A549 (cell line): ENCODE measurements around the gene SLC26A4. TPM values are rescaled to one million over a fixed set of nuclear protein-coding genes. Genes with fewer than 3 reads are reported as not detected.
A peak's percentile ranks its signal among the peaks of the same experiment; 100 is the strongest.

Source experiments
- ATAC-seq, 2 experiments: fragments of 200-7000 bp in 1 of 2; fragments of >200 bp in 1 of 2; cut with Nextera tagmentation in 1 of 2; cut with Tn5 transposase in 1 of 2; 3 replicates each; pipeline versions ENCODE4 v1.8.0 to v1.9.1; 2018 to 2020; ENCODE audit warnings: mild to moderate bottlenecking in 1 of 2, moderate library complexity in 1 of 2
- CTCF ChIA-PET: fragments of 300-600 bp; sonication (Branson Sonifier 250); formaldehyde crosslinking; extraction: SDS; loops from one replicate; lab custom pipeline; 2021; ENCODE audit warnings: antibody characterized with exemption, inconsistent platforms; lab: Yijun Ruan, JAX
- POLR2A ChIA-PET: fragments of 350-600 bp; formaldehyde crosslinking; extraction: SDS; loops from one replicate; lab custom pipeline; 2021; ENCODE audit warnings: antibody characterized with exemption, inconsistent platforms; lab: Yijun Ruan, JAX
- DNase-seq, 2 experiments: peaks; one replicate each; pipeline versions ENCODE4 v3.0.0 to v3.0.0-alpha.2; 2011 to 2016; ENCODE audit warnings: low read depth in 1 of 2, low spot score in 1 of 2
- FAIRE-seq: peaks from 2 replicates; lab custom pipeline; 2011; peaks lifted over from hg19 to GRCh38; lab: Jason Lieb, UNC
- H3K27ac ChIP-seq, 2 experiments: fragments of >200 bp; sonication (Bioruptor Twin); formaldehyde crosslinking; 3 replicates each; pipeline ENCODE4 v1.5.1; 2016 to 2017
- H3K4me1 ChIP-seq: fragments of >200 bp; sonication (Bioruptor Twin); formaldehyde crosslinking; 3 replicates; pipeline ENCODE4 v1.6.1; 2016
- H3K4me2 ChIP-seq: fragments of >200 bp; sonication (Bioruptor Twin); formaldehyde crosslinking; 3 replicates; pipeline ENCODE4 v1.6.1; 2016
- H3K4me3 ChIP-seq: fragments of >200 bp; sonication (Bioruptor Twin); formaldehyde crosslinking; 3 replicates; pipeline ENCODE4 v1.5.1; 2016
- H3K9me3 ChIP-seq: fragments of >200 bp; sonication (Bioruptor Twin); formaldehyde crosslinking; 3 replicates; pipeline ENCODE4 v1.6.1; 2016
- E2F6 ChIP-seq: IDR thresholded peaks from 2 replicates; pipeline ENCODE4 v1.6.1; 2012; ENCODE audit warnings: low read depth, borderline replicate concordance
- EHF ChIP-seq: fragments of 250-450 bp; sonication (Bioruptor Pico); IDR thresholded peaks from 2 replicates; pipeline ENCODE4 v1.5.0; 2020; ENCODE audit warnings: mild to moderate bottlenecking
- HDAC2 ChIP-seq: fragments of 200-600 bp; sonication (generic); IDR thresholded peaks from 2 replicates; pipeline ENCODE4 v1.6.1; 2016
- HMGXB4 ChIP-seq: fragments of 250-450 bp; sonication (Bioruptor Pico); IDR thresholded peaks from 2 replicates; pipeline ENCODE4 v1.5.0; 2021; ENCODE audit warnings: mild to moderate bottlenecking, moderate library complexity, borderline replicate concordance
- HOXA7 ChIP-seq: fragments of 250-450 bp; sonication (Bioruptor Pico); IDR thresholded peaks from 2 replicates; pipeline ENCODE4 v1.5.0; 2020; ENCODE audit warnings: mild to moderate bottlenecking, moderate library complexity
- KDM1A ChIP-seq: fragments of 200-600 bp; sonication (generic); IDR thresholded peaks from 2 replicates; pipeline ENCODE4 v1.6.1; 2016; ENCODE audit warnings: low read depth, mild to moderate bottlenecking
- KDM5A ChIP-seq: fragments of 200-600 bp; sonication (generic); IDR thresholded peaks from 2 replicates; pipeline ENCODE4 v1.6.1; 2016; ENCODE audit warnings: antibody characterized with exemption, mild to moderate bottlenecking
- MYC ChIP-seq: IDR thresholded peaks from 2 replicates; pipeline ENCODE4 v1.6.1; 2012; ENCODE audit warnings: mild to moderate bottlenecking, inconsistent platforms, low read length, improper control_type of control experiment, borderline replicate concordance
- NR3C1 ChIP-seq: fragments of >200 bp; sonication (Bioruptor Twin); formaldehyde crosslinking; IDR thresholded peaks from 3 replicates; pipeline ENCODE4 v1.6.1; 2017
- PBX3 ChIP-seq: IDR thresholded peaks from 2 replicates; pipeline ENCODE4 v1.6.1; 2012
- POLR2A ChIP-seq: IDR thresholded peaks from 2 replicates; pipeline ENCODE4 v1.6.1; 2012; ENCODE audit warnings: mild to moderate bottlenecking, low read length
- RAD21 ChIP-seq, 2 experiments: fragments of >200 bp in 1 of 2; sonication (Bioruptor Twin) in 1 of 2; formaldehyde crosslinking in 1 of 2; IDR thresholded peaks in 1 of 2; conservative IDR thresholded peaks in 1 of 2; 2 replicates in 1 of 2; 3 replicates in 1 of 2; pipeline ENCODE4 v1.6.1; 2012 to 2018; ENCODE audit warnings: inconsistent platforms in 1 of 2
- RARB ChIP-seq: fragments of 250-450 bp; sonication (Bioruptor Pico); IDR thresholded peaks from 2 replicates; pipeline ENCODE4 v1.8.0; 2021; ENCODE audit warnings: mild to moderate bottlenecking, moderate library complexity
- RCOR1 ChIP-seq: fragments of 150-350 bp; IDR thresholded peaks from 2 replicates; pipeline ENCODE4 v1.6.1; 2014; ENCODE audit warnings: antibody characterized with exemption, low read length, low read depth
- RNF2 ChIP-seq: fragments of 200-600 bp; sonication (generic); IDR thresholded peaks from 2 replicates; pipeline ENCODE4 v1.6.1; 2016; ENCODE audit warnings: low read depth, mild to moderate bottlenecking, antibody characterized with exemption, moderate library complexity, borderline replicate concordance
- SMC3 ChIP-seq: fragments of >200 bp; sonication (Bioruptor Twin); formaldehyde crosslinking; IDR thresholded peaks from 3 replicates; pipeline ENCODE4 v1.6.1; 2018; ENCODE audit warnings: inconsistent platforms
- TFCP2L1 ChIP-seq: fragments of 250-450 bp; sonication (Bioruptor Pico); IDR thresholded peaks from 2 replicates; pipeline ENCODE4 v1.5.0; 2021; ENCODE audit warnings: mild to moderate bottlenecking
- USF2 ChIP-seq: fragments of 450-650 bp; IDR thresholded peaks from 2 replicates; pipeline ENCODE4 v1.6.1; 2014; ENCODE audit warnings: antibody characterized with exemption
- ZNF302 ChIP-seq: fragments of 250-450 bp; sonication (Bioruptor Pico); IDR thresholded peaks from 2 replicates; pipeline ENCODE4 v1.9.0; 2021; ENCODE audit warnings: inconsistent platforms, mild to moderate bottlenecking, moderate library complexity
- ZSCAN20 ChIP-seq: fragments of 250-450 bp; sonication (Bioruptor Pico); IDR thresholded peaks from 2 replicates; pipeline ENCODE4 v1.8.0; 2022; ENCODE audit warnings: mild to moderate bottlenecking, moderate library complexity
- WGBS: methylation state at CpG from one replicate; pipeline ENCODE4 v1.1.6; 2017; ENCODE audit errors: missing lambda C conversion rate; 5-methylcytosine and 5-hydroxymethylcytosine counted together
- polyA plus RNA-seq, 4 experiments: library from polyadenylated mRNA; depleted of rRNA in 3 of 4; stranded (reverse); fragments of >200 nt; fragmentation: RNase III in 1 of 4; extraction: RNeasy Plus Mini Kit Qiagen cat#74134 plus additional on column Dnase treatment in 1 of 4; gene quantifications; 2 replicates in 3 of 4; 3 replicates in 1 of 4; pipeline ENCODE4 v1.2.3, GENCODE V29; 2011 to 2017

The SLC26A4 gene
- polyA plus RNA-seq, 2 of the 4 experiments (the other 2 are of a cell fraction) = 0.21 to 0.43 TPM

GRCh38 chr7:107728276-107728675 lies 67.6 kb downstream of the SLC26A4 start:
- DNase-seq = no peak
- no peaks in the 10 kb centered on the region for H3K4me1 ChIP-seq
- TF ChIP-seq USF2 (no peak), RARB (CRISPR knock-in tag) (no peak), E2F6 (no peak), HMGXB4 (CRISPR knock-in tag) (no peak), POLR2A (no peak), KDM5A (no peak)
- ChIA-PET POLR2A (interaction anchor here (0.5 to 1.5 kb wide), 2 partner anchors 15 to 89 kb away, joined by 4 read pairs; partner anchors contain the start of gene CBLL1), CTCF (interaction anchor here (1.1 to 7.0 kb wide), 5 partner anchors 9 to 264 kb away, joined by 3 to 80 read pairs (median 5); partner anchors contain the start of gene CBLL1)
- no peak for FAIRE-seq
- no peak; a peak in 1 of 6 replicates for ATAC-seq
- H3K4me3 ChIP-seq = no peak overlapping the region
- H3K27ac ChIP-seq = no peak overlapping the region
- H3K9me3 ChIP-seq = peaks cover 3% of the 10 kb centered on the region; the same call in 2 of the 3 replicates
- no peak overlapping the region for H3K4me2 ChIP-seq

GRCh38 chr7:107742678-107743566 lies 82.3 kb downstream of the SLC26A4 start:
- POLR2A ChIA-PET = interaction anchor here (0.5 to 2.5 kb wide), 28 partner anchors 8 to 827 kb away, joined by 3 to 40 read pairs (median 4); partner anchors contain the start of genes BCAP29, COG5, DLD and DNAJB9
- ATAC-seq = peak; percentile 61 to 72
- H3K27ac ChIP-seq = peak overlapping the region; percentile 95 to 96
- WGBS = 29% methylated on average over 25 of the region's 29 CpGs
- DNase-seq = peak in 1 of 2 experiments; percentile 51
- TF ChIP-seq TFCP2L1 (CRISPR knock-in tag) = peak; percentile 73; the same call in 1 of the 2 replicates
- no peak for TF ChIP-seq EHF (CRISPR knock-in tag)
- peak; percentile 39; the same call in 1 of the 2 replicates for TF ChIP-seq RNF2
- TF ChIP-seq, all 56 proteins: peak for 2
- H3K4me3 ChIP-seq = peak overlapping the region; percentile 66
- peaks cover 29% of the 10 kb centered on the region for H3K4me1 ChIP-seq
- peak overlapping the region; percentile 78 for H3K4me2 ChIP-seq
- CTCF ChIA-PET = interaction anchor here (0.7 to 6.3 kb wide), 37 partner anchors 9 to 950 kb away, joined by 3 to 132 read pairs (median 4); partner anchors contain the start of gene DLD
- FAIRE-seq = no peak
- H3K9me3 ChIP-seq = no peaks in the 10 kb centered on the region

GRCh38 chr7:107743567-107744344 lies 83.1 kb downstream of the SLC26A4 start, which contains the start of gene CBLL1:
CBLL1 (plus strand) TSS chr7:107744142; CDS start chr7:107744164, 22 bp downstream.
- Histone ChIP-seq H3K9me3 (no peaks in the 10 kb centered on the region), H3K27ac (peak within 1 kb of the TSS; percentile 95 to 96), H3K4me2 (peak within 1 kb of the TSS; percentile 83), H3K4me1 (peaks cover 29% of the 10 kb centered on the region), H3K4me3 (peak within 1 kb of the TSS; percentile 66)
- FAIRE-seq (no peak), DNase-seq (peak; percentile 89 to 96), ATAC-seq (peak; percentile 95 to 98)
- WGBS = 1% methylated on average over 47 of the region's 56 CpGs
- CTCF ChIA-PET = interaction anchor here (0.7 to 6.3 kb wide), 38 partner anchors 9 to 951 kb away, joined by 3 to 132 read pairs (median 4); partner anchors contain the start of gene DLD
- POLR2A ChIA-PET = interaction anchor here (0.5 to 2.5 kb wide), 28 partner anchors 8 to 826 kb away, joined by 3 to 40 read pairs (median 4); partner anchors contain the start of genes BCAP29, COG5, DLD and DNAJB9
- TF ChIP-seq SMC3 (peak; percentile 89), HDAC2 (no peak), E2F6 (no peak), NR3C1 (no peak), HMGXB4 (CRISPR knock-in tag) (peak; percentile 28; the same call in 1 of the 2 replicates), KDM5A (peak; percentile 66; the same call in 1 of the 2 replicates), ZSCAN20 (CRISPR knock-in tag) (no peak), RCOR1 (no peak), RAD21 (conservative IDR thresholded peaks at IDR 0.05 in 1 of 2, IDR thresholded peaks at IDR 0.05 in 1 of 2) (peak; percentile 49 to 68), HOXA7 (CRISPR knock-in tag) (no peak), ZNF302 (CRISPR knock-in tag) (no peak), RNF2 (no peak), PBX3 (no peak), KDM1A (no peak), MYC (peak; percentile 13; the same call in 1 of the 2 replicates), TFCP2L1 (CRISPR knock-in tag) (peak; percentile 26; the same call in 1 of the 2 replicates)
